Measurements from ENCODE around the gene NKAIN2.

Gene NKAIN2

GRCh38 chr6:123804787-123805540 lies 1.3 kb downstream of the NKAIN2 start:
- no peaks in the 10 kb centered on the region for H3K9me2 ChIP-seq (replicated peaks; ENCODE audit: insufficient read depth, low read length)
- H3F3A ChIP-seq (ENCODE audit: insufficient read depth): no peaks in the 10 kb centered on the region
- no peak overlapping the region for H3K4me3 ChIP-seq (ENCODE audit: insufficient read depth, low read length, poor library complexity, severe bottlenecking)
- no peaks in the 10 kb centered on the region for H3K36me3 ChIP-seq (ENCODE audit: low read length)
- H3K9ac ChIP-seq (ENCODE audit: low read length): no peak overlapping the region
- H4K20me1 ChIP-seq (ENCODE audit: low read depth, low read length): no peaks in the 10 kb centered on the region
- H3K27ac ChIP-seq (ENCODE audit: low read depth, low read length): no peak overlapping the region
- no peaks in the 10 kb centered on the region for H3K27me3 ChIP-seq (ENCODE audit: low read length)
- H2AFZ ChIP-seq (ENCODE audit: low read depth, low read length, severe bottlenecking): no peak overlapping the region
- H3K9me3 ChIP-seq (ENCODE audit: insufficient read depth, low read length): no peaks in the 10 kb centered on the region
- H3K4me2 ChIP-seq (ENCODE audit: low read depth, low read length, poor library complexity, severe bottlenecking): no peak overlapping the region
- no peaks in the 10 kb centered on the region for H3K79me2 ChIP-seq (ENCODE audit: insufficient read depth, low read length)
- TF ChIP-seq CTCF (IDR thresholded peaks at IDR 0.05; ENCODE audit: insufficient read depth, low read length, poor library complexity, severe bottlenecking) (no peak), EZH2phosphoT487 (conservative IDR thresholded peaks at IDR 0.05; ENCODE audit: low read length) (no peak)

- no peak overlapping the region for H3K4me2 ChIP-seq (ENCODE audit: low read depth, low read length, poor library complexity, severe bottlenecking)
- no peaks in the 10 kb centered on the region for H3K36me3 ChIP-seq (ENCODE audit: low read length)
- no peaks in the 10 kb centered on the region for H3K27me3 ChIP-seq (ENCODE audit: low read length)
Observed at GRCh38 chr6:123805921-123806320, 2.3 kb downstream of the NKAIN2 start.

GRCh38 chr6:123806561-123806960 lies 2.9 kb downstream of the NKAIN2 start:
- no peaks in the 10 kb centered on the region for H3F3A ChIP-seq (ENCODE audit: insufficient read depth)
- no peak overlapping the region for H2AFZ ChIP-seq (ENCODE audit: low read depth, low read length, severe bottlenecking)
- no peak overlapping the region for H3K27ac ChIP-seq (ENCODE audit: low read depth, low read length)
- H3K4me2 ChIP-seq (ENCODE audit: low read depth, low read length, poor library complexity, severe bottlenecking): no peak overlapping the region
- no peaks in the 10 kb centered on the region for H3K9me2 ChIP-seq (replicated peaks; ENCODE audit: insufficient read depth, low read length)
- H3K9ac ChIP-seq (ENCODE audit: low read length): no peak overlapping the region
- no peak for TF ChIP-seq CTCF (IDR thresholded peaks at IDR 0.05; ENCODE audit: insufficient read depth, low read length, poor library complexity, severe bottlenecking)
- TF ChIP-seq EZH2phosphoT487 (conservative IDR thresholded peaks at IDR 0.05; ENCODE audit: low read length): no peak
- no peaks in the 10 kb centered on the region for H3K36me3 ChIP-seq (ENCODE audit: low read length)
- H3K4me3 ChIP-seq (ENCODE audit: insufficient read depth, low read length, poor library complexity, severe bottlenecking): no peak overlapping the region
- H3K79me2 ChIP-seq (ENCODE audit: insufficient read depth, low read length): no peaks in the 10 kb centered on the region
- no peaks in the 10 kb centered on the region for H3K9me3 ChIP-seq (ENCODE audit: insufficient read depth, low read length)
- H4K20me1 ChIP-seq (ENCODE audit: low read depth, low read length): no peaks in the 10 kb centered on the region
- H3K27me3 ChIP-seq (ENCODE audit: low read length): no peaks in the 10 kb centered on the region

More at GRCh38 chr6:123805921-123806320, 2.3 kb downstream of the NKAIN2 start:
- Histone ChIP-seq H3K4me3 (ENCODE audit: insufficient read depth, low read length, poor library complexity, severe bottlenecking) (no peak overlapping the region), H3K9me3 (ENCODE audit: insufficient read depth, low read length) (no peaks in the 10 kb centered on the region), H2AFZ (ENCODE audit: low read depth, low read length, severe bottlenecking) (no peak overlapping the region), H4K20me1 (ENCODE audit: low read depth, low read length) (no peaks in the 10 kb centered on the region), H3K9ac (ENCODE audit: low read length) (no peak overlapping the region), H3K79me2 (ENCODE audit: insufficient read depth, low read length) (no peaks in the 10 kb centered on the region), H3K9me2 (replicated peaks; ENCODE audit: insufficient read depth, low read length) (no peaks in the 10 kb centered on the region), H3K27ac (ENCODE audit: low read depth, low read length) (no peak overlapping the region), H3F3A (ENCODE audit: insufficient read depth) (no peaks in the 10 kb centered on the region)
- TF ChIP-seq CTCF (IDR thresholded peaks at IDR 0.05; ENCODE audit: insufficient read depth, low read length, poor library complexity, severe bottlenecking) (no peak), EZH2phosphoT487 (conservative IDR thresholded peaks at IDR 0.05; ENCODE audit: low read length) (no peak)
